Neural cell (in vitro differentiated cells): ENCODE data around the gene RPL31. TPM values are rescaled to one million over a fixed set of nuclear protein-coding genes. Genes with fewer than 3 reads are reported as not detected.

Experiments used
- H2AFZ ChIP-seq: fragments of 200-600, 300-800 bp; sonication (generic), shearing (Covaris generic); 2 replicates; pipeline ENCODE4 v1.6.0; 2014; ENCODE audit warnings: low read depth, mild to moderate bottlenecking, antibody characterized with exemption, low read length, moderate library complexity
- H3F3A ChIP-seq: fragments of 200-600 bp; shearing (Covaris generic); 2 replicates; pipeline ENCODE4 v1.6.1; 2016; ENCODE audit warnings: mild to moderate bottlenecking, moderate library complexity, mixed read lengths, antibody characterized with exemption, low read length; ENCODE audit not compliant: insufficient read depth, poor library complexity, severe bottlenecking
- H3K27ac ChIP-seq: fragments of 200-600, 300-800 bp; sonication (generic), shearing (Covaris generic); 2 replicates; pipeline ENCODE4 v1.5.1; 2014; ENCODE audit warnings: mild to moderate bottlenecking, low read length, moderate library complexity
- H3K27me3 ChIP-seq: fragments of 300-800, 200-600 bp; sonication (generic), shearing (Covaris generic); 2 replicates; pipeline ENCODE4 v1.6.0; 2014; ENCODE audit warnings: mild to moderate bottlenecking, low read depth, low read length, moderate library complexity; ENCODE audit not compliant: insufficient read depth
- H3K36me3 ChIP-seq: fragments of 300-800, 200-600 bp; sonication (generic), shearing (Covaris generic); 2 replicates; pipeline ENCODE4 v1.5.1; 2014; ENCODE audit warnings: mild to moderate bottlenecking, antibody characterized with exemption, low read length, moderate library complexity; ENCODE audit not compliant: insufficient read depth
- H3K4me2 ChIP-seq: fragments of 300-800, 200-600 bp; sonication (generic), shearing (Covaris generic); 2 replicates; pipeline ENCODE4 v1.6.0; 2014; ENCODE audit warnings: mild to moderate bottlenecking, low read length
- H3K4me3 ChIP-seq: fragments of 300-800, 200-600 bp; sonication (generic), shearing (Covaris generic); 2 replicates; pipeline ENCODE4 v1.5.1; 2014; ENCODE audit warnings: mild to moderate bottlenecking, low read length, moderate library complexity
- H3K79me2 ChIP-seq: fragments of 200-600 bp; shearing (Covaris generic); replicated peaks from 2 replicates; pipeline ENCODE4 v1.6.0; 2014; ENCODE audit warnings: mild to moderate bottlenecking, low read length, moderate library complexity; ENCODE audit not compliant: insufficient read depth
- H3K9ac ChIP-seq: fragments of 300-800, 200-600 bp; sonication (generic), shearing (Covaris generic); 2 replicates; pipeline ENCODE4 v1.6.1; 2016; ENCODE audit warnings: mild to moderate bottlenecking, low read length, mixed read lengths
- H3K9me2 ChIP-seq: fragments of 200-600 bp; shearing (Covaris generic); 2 replicates; pipeline ENCODE4 v1.6.1; 2016; ENCODE audit warnings: mild to moderate bottlenecking, low read length, mixed read lengths; ENCODE audit not compliant: insufficient read depth
- H3K9me3 ChIP-seq: fragments of 200-600, 300-800 bp; sonication (generic), shearing (Covaris generic); 2 replicates; pipeline ENCODE4 v1.6.1; 2016; ENCODE audit warnings: mild to moderate bottlenecking, mixed run types, low read length, moderate library complexity, mixed read lengths
- H4K20me1 ChIP-seq: fragments of 200-600 bp; shearing (Covaris generic); 2 replicates; pipeline ENCODE4 v1.6.1; 2016; ENCODE audit warnings: mild to moderate bottlenecking, mixed run types; ENCODE audit not compliant: insufficient read depth
- EP300 ChIP-seq: fragments of 450-650 bp; conservative IDR thresholded peaks from 2 replicates; pipeline ENCODE4 v1.6.1; 2014; ENCODE audit warnings: antibody characterized with exemption, mild to moderate bottlenecking, moderate library complexity; ENCODE audit not compliant: poor library complexity, severe bottlenecking
- EZH2 ChIP-seq: fragments of 200-600, 300-800 bp; shearing (Covaris generic), sonication (generic); IDR thresholded peaks from 2 replicates; pipeline ENCODE4 v1.6.1; 2014; ENCODE audit warnings: antibody characterized with exemption, low read length, borderline replicate concordance, mild to moderate bottlenecking; ENCODE audit not compliant: insufficient read depth, poor library complexity, severe bottlenecking
- MXI1 ChIP-seq: fragments of 450-650 bp; conservative IDR thresholded peaks from 2 replicates; pipeline ENCODE4 v1.6.1; 2014; ENCODE audit warnings: antibody characterized with exemption, mild to moderate bottlenecking; ENCODE audit not compliant: poor library complexity, severe bottlenecking
- POLR2AphosphoS5 ChIP-seq: IDR thresholded peaks from 2 replicates; pipeline ENCODE4 v1.6.1; 2012
- RAD21 ChIP-seq: fragments of 450-650 bp; conservative IDR thresholded peaks from 2 replicates; pipeline ENCODE4 v1.6.1; 2014; ENCODE audit warnings: antibody characterized with exemption, mild to moderate bottlenecking, moderate library complexity
- REST ChIP-seq: IDR thresholded peaks from 2 replicates; pipeline ENCODE4 v1.6.1; 2012; ENCODE audit warnings: borderline replicate concordance
- SMC3 ChIP-seq: fragments of 450-650 bp; conservative IDR thresholded peaks from 2 replicates; pipeline ENCODE4 v1.6.1; 2014; ENCODE audit warnings: antibody characterized with exemption, mild to moderate bottlenecking, moderate library complexity; ENCODE audit not compliant: poor library complexity
- TAF1 ChIP-seq: IDR thresholded peaks from 2 replicates; pipeline ENCODE4 v1.6.1; 2012; ENCODE audit warnings: low read depth
- polyA plus RNA-seq: library from polyadenylated mRNA; depleted of rRNA; stranded (reverse); fragments of >200 nt; gene quantifications from 2 replicates; pipeline ENCODE4 v1.2.3, GENCODE V29; 2014
- TF ChIP-seq, protein P1 (sequence below): fragments of 450-650 bp; IDR thresholded peaks from 2 replicates; pipeline ENCODE4 v1.5.1; 2014; ENCODE audit warnings: antibody characterized with exemption, mild to moderate bottlenecking, moderate library complexity; ENCODE audit not compliant: poor library complexity, severe bottlenecking

Gene RPL31
- polyA plus RNA-seq, 1 donor from 2014 or later, result 1,555 TPM

DNA sequence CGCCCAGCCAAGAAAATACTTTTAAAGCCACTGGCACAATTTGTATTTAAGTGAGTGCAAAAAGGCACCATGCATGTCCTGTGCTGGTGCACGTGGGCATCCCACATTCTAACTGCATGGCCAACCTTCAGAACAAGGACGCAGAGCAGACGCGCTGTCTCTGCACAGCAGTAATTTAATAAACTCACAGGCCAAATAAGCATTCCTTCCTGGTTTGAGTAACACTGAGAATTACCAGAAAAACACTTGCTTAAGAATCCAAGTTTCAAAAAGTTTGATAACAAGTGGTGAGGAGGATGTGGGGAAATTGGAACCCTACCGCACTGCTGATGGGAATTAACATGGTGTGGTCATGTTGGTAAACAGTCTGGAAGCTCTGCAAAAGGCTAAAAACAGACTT lies 38.7 kb downstream of the RPL31 start:
- Histone ChIP-seq H3K79me2 (no peaks in the 10 kb centered on the region), H3K27me3 (no peaks in the 10 kb centered on the region), H2AFZ (no peak overlapping the region), H4K20me1 (no peaks in the 10 kb centered on the region), H3K9me3 (no peaks in the 10 kb centered on the region), H3K36me3 (no peaks in the 10 kb centered on the region), H3K4me2 (no peak overlapping the region), H3K9me2 (no peaks in the 10 kb centered on the region), H3K9ac (no peak overlapping the region), H3K4me3 (no peak overlapping the region), H3F3A (no peaks in the 10 kb centered on the region), H3K27ac (no peak overlapping the region)
- TF ChIP-seq REST (no peak), EP300 (no peak), SMC3 (no peak), EZH2 (no peak), RAD21 (no peak), POLR2AphosphoS5 (no peak), TAF1 (no peak), MXI1 (no peak)
- TF ChIP-seq, protein P1, sequence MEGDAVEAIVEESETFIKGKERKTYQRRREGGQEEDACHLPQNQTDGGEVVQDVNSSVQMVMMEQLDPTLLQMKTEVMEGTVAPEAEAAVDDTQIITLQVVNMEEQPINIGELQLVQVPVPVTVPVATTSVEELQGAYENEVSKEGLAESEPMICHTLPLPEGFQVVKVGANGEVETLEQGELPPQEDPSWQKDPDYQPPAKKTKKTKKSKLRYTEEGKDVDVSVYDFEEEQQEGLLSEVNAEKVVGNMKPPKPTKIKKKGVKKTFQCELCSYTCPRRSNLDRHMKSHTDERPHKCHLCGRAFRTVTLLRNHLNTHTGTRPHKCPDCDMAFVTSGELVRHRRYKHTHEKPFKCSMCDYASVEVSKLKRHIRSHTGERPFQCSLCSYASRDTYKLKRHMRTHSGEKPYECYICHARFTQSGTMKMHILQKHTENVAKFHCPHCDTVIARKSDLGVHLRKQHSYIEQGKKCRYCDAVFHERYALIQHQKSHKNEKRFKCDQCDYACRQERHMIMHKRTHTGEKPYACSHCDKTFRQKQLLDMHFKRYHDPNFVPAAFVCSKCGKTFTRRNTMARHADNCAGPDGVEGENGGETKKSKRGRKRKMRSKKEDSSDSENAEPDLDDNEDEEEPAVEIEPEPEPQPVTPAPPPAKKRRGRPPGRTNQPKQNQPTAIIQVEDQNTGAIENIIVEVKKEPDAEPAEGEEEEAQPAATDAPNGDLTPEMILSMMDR, result no peak

DNA sequence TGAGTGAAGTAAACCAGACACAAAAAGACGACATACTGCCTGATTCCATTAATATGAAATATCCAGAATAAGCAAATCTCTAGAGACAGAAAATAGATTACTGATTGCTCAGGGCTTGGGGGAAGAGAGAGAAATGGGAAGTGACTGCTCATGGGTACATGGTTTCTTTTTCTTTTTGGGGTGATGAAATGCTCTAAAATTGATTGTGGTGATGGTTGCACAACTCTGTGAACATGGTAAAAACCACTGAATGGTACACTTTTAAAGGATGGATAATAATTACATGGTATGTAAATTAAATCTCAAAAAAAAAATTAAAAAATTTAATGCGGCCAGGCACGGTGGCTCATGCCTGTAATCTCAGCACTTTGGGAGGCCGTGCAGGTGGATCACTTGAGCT lies 39.3 kb downstream of the RPL31 start:
- Histone ChIP-seq H3K4me3 (no peak overlapping the region), H3K79me2 (no peaks in the 10 kb centered on the region), H2AFZ (no peak overlapping the region), H3F3A (no peaks in the 10 kb centered on the region), H3K9ac (no peak overlapping the region), H3K27ac (no peak overlapping the region), H3K9me2 (no peaks in the 10 kb centered on the region), H3K36me3 (no peaks in the 10 kb centered on the region), H3K27me3 (no peaks in the 10 kb centered on the region), H3K9me3 (no peaks in the 10 kb centered on the region), H4K20me1 (no peaks in the 10 kb centered on the region), H3K4me2 (no peak overlapping the region)
- TF ChIP-seq MXI1 (no peak), REST (no peak), SMC3 (no peak), POLR2AphosphoS5 (no peak), RAD21 (no peak), TAF1 (no peak), EP300 (no peak), EZH2 (no peak)
- TF ChIP-seq, protein P1, result no peak
